ENCODE data around the gene ALG10. TPM values are rescaled to one million over a fixed set of nuclear protein-coding genes. Genes with fewer than 3 reads are reported as not detected.

The ALG10 gene
- total and polyA plus RNA-seq, 2 donors (not counting 3 experiments of a cell fraction or from before 2014, with no cell fraction given), result 6.3 to 13.2 TPM

GRCh38 chr12:34048714-34049113 is 26.4 kb downstream of the ALG10 start:
- intact Hi-C loops (cut with micrococcal nuclease), result no loop called here
- Histone ChIP-seq H2AFZ (ENCODE audit: low read depth, low read length) (no peak overlapping the region), H3K9me1 (replicated peaks; ENCODE audit: control insufficient read depth, extremely low read depth, insufficient read depth, low read length) (no peaks in the 10 kb centered on the region), H3K4me2 (ENCODE audit: insufficient read depth, low read length) (no peak overlapping the region), H3K79me2 (ENCODE audit: control insufficient read depth, insufficient read depth, low read length) (no peaks in the 10 kb centered on the region), H3K9me3 (replicated peaks; ENCODE audit: control insufficient read depth, insufficient read depth, low read length) (no peaks in the 10 kb centered on the region), H3K27me3 (ENCODE audit: control insufficient read depth in 2 of 2, insufficient read depth in 2 of 2, low read length in 2 of 2) (no peaks in the 10 kb centered on the region), H4K20me1 (replicated peaks; ENCODE audit: control insufficient read depth, extremely low read depth, insufficient read depth, low read length) (no peaks in the 10 kb centered on the region), H3K27ac (ENCODE audit: insufficient read depth, low read depth, low read length) (no peak overlapping the region), H3K36me3 (ENCODE audit: control insufficient read depth in 2 of 2, extremely low read depth in 1 of 2, insufficient read depth in 2 of 2, low read length in 2 of 2) (no peaks in the 10 kb centered on the region), H3K4me1 (ENCODE audit: control insufficient read depth, extremely low read depth, insufficient read depth, low read length) (no peaks in the 10 kb centered on the region), H3K9ac (replicated peaks; ENCODE audit: extremely low read depth, insufficient read depth, low read length) (no peak overlapping the region), H3K4me3 (replicated peaks in 1 of 3; ENCODE audit: insufficient read depth in 1 of 3, low read depth in 1 of 3, low read length in 3 of 3) (no peak overlapping the region)
- no TSS peak for BruUV-seq (replicated peaks)
- DNase-seq (ENCODE audit: low read depth, low spot score) (no peak), FAIRE-seq (no peak)
- ChIA-PET CTCF (no interaction called here), POLR2A (no interaction called here)
- TF ChIP-seq MYC (IDR thresholded peaks at IDR 0.05; ENCODE audit: low read depth, low read length) (no peak), EZH2 (IDR thresholded peaks at IDR 0.05; ENCODE audit: borderline replicate concordance, low read depth, low read length, severe bottlenecking) (no peak), MAX (IDR thresholded peaks at IDR 0.05; ENCODE audit: insufficient read depth, insufficient read length) (no peak), GATA2 (IDR thresholded peaks at IDR 0.05; ENCODE audit: insufficient read depth, insufficient read length, low read depth, low read length) (no peak), CTCF (IDR thresholded peaks at IDR 0.05; ENCODE audit: extremely low read depth in 1 of 2, insufficient read depth in 1 of 2, low read depth in 1 of 2, low read length in 2 of 2) (no peak), FOS (IDR thresholded peaks at IDR 0.05; ENCODE audit: borderline replicate concordance, insufficient read depth, low read length) (no peak), POLR2AphosphoS5 (IDR thresholded peaks at IDR 0.05; ENCODE audit: insufficient read depth, low read depth, low read length) (no peak), POLR2A (IDR thresholded peaks at IDR 0.05; ENCODE audit: low read depth, low read length) (no peak), JUN (IDR thresholded peaks at IDR 0.05; ENCODE audit: borderline replicate concordance, insufficient read depth, insufficient read length, low read depth) (no peak)
- dilution Hi-C loops (cut with MboI; ENCODE audit: extremely low pct_ligation_motif_present, low sequenced_read_pairs), result no loop called here

All from endothelial cell of umbilical vein (primary cell).